Stimulated activated CD8-positive, alpha-beta memory T cell treated with anti-CD3 and anti-CD28 coated beads, Interleukin-12 subunit alpha, Interleukin-12 subunit beta, amount 100 ng/mL, for 4 hours (primary cell): Measurements from ENCODE around the gene CABP7.

ENCODE experiments used
- DNase-seq: peaks from one replicate; pipeline ENCODE4 v3.0.0-alpha.2; 2020; ENCODE audit warnings: low read depth

Gene CABP7

DNA sequence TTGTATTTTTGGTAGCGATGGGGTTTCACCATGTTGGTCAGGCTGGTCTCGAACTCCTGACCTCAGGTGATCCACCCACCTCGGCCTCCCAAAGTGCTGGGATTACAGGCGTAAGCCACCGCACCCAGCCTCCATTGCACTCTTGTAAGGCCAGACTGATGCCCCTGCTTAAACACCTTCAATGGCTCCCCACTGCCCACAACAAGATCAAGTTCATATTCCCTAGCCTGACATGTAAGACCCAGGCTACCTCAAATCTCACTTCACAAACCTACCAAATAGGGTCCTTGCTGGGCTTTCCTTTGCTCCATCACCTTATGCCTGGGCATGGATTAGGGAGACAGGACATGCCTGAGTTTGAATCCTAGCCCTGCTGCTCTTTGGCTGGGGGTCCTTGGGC lies 60.4 kb downstream of the CABP7 start:
- no peak for DNase-seq

- DNase-seq: no peak
These were observed 61.2 kb downstream of the CABP7 start for GRCh38 chr22:29780748-29781676.
